Right atrium auricular region (tissue), 2 donors: Measurements from ENCODE around the gene TCTN1. TPM values are rescaled to one million over a fixed set of nuclear protein-coding genes. Genes with fewer than 3 reads are reported as not detected.
"Not testable (repeated sequence)": the region's sequence is repeated elsewhere in the genome, so short reads cannot be mapped to it uniquely, and the experiment has no call there.

Source experiments
- DNase-seq: peaks from one replicate; pipeline ENCODE4 v3.0.0-alpha.2; 2019; ENCODE audit warnings: low spot score
- H3K27ac ChIP-seq, 2 donors: fragments of 200-600 bp; sonication (generic); 1 replicate in 1 of 2; 2 replicates in 1 of 2; pipeline ENCODE4 v1.5.1; 2016 to 2019
- H3K27me3 ChIP-seq, 2 donors: fragments of 200-600 bp; sonication (generic); one replicate each; pipeline versions ENCODE4 v1.5.1 to v1.6.0; 2017 to 2019
- H3K36me3 ChIP-seq: fragments of 200-600 bp; sonication (generic); one replicate; pipeline ENCODE4 v1.5.1; 2016
- H3K4me1 ChIP-seq, 2 donors: fragments of 200-600 bp; sonication (generic); one replicate each; pipeline versions ENCODE4 v1.5.1 to v1.6.0; 2017 to 2019
- H3K4me3 ChIP-seq, 2 donors: fragments of 200-600 bp; sonication (generic); 1 replicate in 1 of 2; 2 replicates in 1 of 2; pipeline ENCODE4 v1.5.1; 2017 to 2019; ENCODE audit warnings: mild to moderate bottlenecking in 1 of 2, moderate library complexity in 1 of 2
- H3K9me3 ChIP-seq, 2 donors: fragments of 200-600 bp; sonication (generic); one replicate each; pipeline ENCODE4 v1.5.1; 2019
- CTCF ChIP-seq, 2 donors: fragments of 200-600 bp; sonication (generic); IDR thresholded peaks; one replicate each; pipeline ENCODE4 v1.5.1; 2019; ENCODE audit warnings: antibody characterized with exemption in 2 of 2
- total RNA-seq, 2 donors: library from RNA; depleted of rRNA; stranded (reverse); fragments of >200 nt; gene quantifications; one replicate each; pipeline ENCODE4 v1.1.0, GENCODE V29; 2016

Gene TCTN1
- 10 to 100 TPM; 23.7 to 29.0 TPM for total RNA-seq

- no peaks in the 10 kb centered on the region for H3K9me3 ChIP-seq
- no peaks in the 10 kb centered on the region for H3K27me3 ChIP-seq
- H3K4me1 ChIP-seq: peaks cover 0 to 5% of the 10 kb centered on the region in 2 donors
- TF ChIP-seq CTCF (IDR thresholded peaks at IDR 0.05): peak in 1 of 2 donors; percentile 27
- no peaks in the 10 kb centered on the region for H3K36me3 ChIP-seq
- DNase-seq: peak; percentile 95
- peak within 1 kb of the TSS; percentile 41 to 71 for H3K4me3 ChIP-seq
- peak within 1 kb of the TSS; percentile 74 to 76 for H3K27ac ChIP-seq
These were observed at the start of gene TCTN1 for GRCh38 chr12:110613771-110614684. TSS of gene TCTN1 (plus strand) at chr12:110614129. CDS start at chr12:110614183, 54 bp downstream.

- no peaks in the 10 kb centered on the region for H3K27me3 ChIP-seq
These were observed 49.4 kb upstream of the TCTN1 start for GRCh38 chr12:110564471-110564991.

GRCh38 chr12:110565894-110566871 lies 47.7 kb upstream of the TCTN1 start:
- peaks cover 0 to 8% of the 10 kb centered on the region in 2 donors for H3K9me3 ChIP-seq
- no peak for DNase-seq
- TF ChIP-seq CTCF (IDR thresholded peaks at IDR 0.05): no peak
- no peak overlapping the region for H3K4me3 ChIP-seq
- H3K27me3 ChIP-seq: no peaks in the 10 kb centered on the region
- H3K27ac ChIP-seq: peak overlapping the region; percentile 36 to 73
- H3K4me1 ChIP-seq: peaks cover 0 to 53% of the 10 kb centered on the region in 2 donors
- H3K36me3 ChIP-seq: no peaks in the 10 kb centered on the region

More at GRCh38 chr12:110564471-110564991, 49.4 kb upstream of the TCTN1 start:
- Histone ChIP-seq H3K4me3 (no peak overlapping the region), H3K9me3 (peaks cover 0 to 1% of the 10 kb centered on the region in 2 donors), H3K36me3 (no peaks in the 10 kb centered on the region), H3K4me1 (peaks cover 0 to 62% of the 10 kb centered on the region in 2 donors), H3K27ac (peak overlapping the region; percentile 54 to 73)
- DNase-seq: no peak
- no peak for TF ChIP-seq CTCF (IDR thresholded peaks at IDR 0.05)

GRCh38 chr12:110566993-110567392 lies 46.9 kb upstream of the TCTN1 start:
- Histone ChIP-seq H3K27ac (no peak overlapping the region), H3K36me3 (no peaks in the 10 kb centered on the region), H3K4me3 (no peak overlapping the region), H3K9me3 (peaks cover 0 to 16% of the 10 kb centered on the region in 2 donors), H3K27me3 (no peaks in the 10 kb centered on the region), H3K4me1 (peaks cover 0 to 45% of the 10 kb centered on the region in 2 donors)
- TF ChIP-seq CTCF (IDR thresholded peaks at IDR 0.05): no peak
- DNase-seq: no peak

GRCh38 chr12:110568752-110569151 lies 45.2 kb upstream of the TCTN1 start:
- Histone ChIP-seq H3K9me3 (peaks cover 0 to 17% of the 10 kb centered on the region in 2 donors), H3K36me3 (no peaks in the 10 kb centered on the region), H3K4me3 (no peak overlapping the region), H3K27me3 (no peaks in the 10 kb centered on the region), H3K4me1 (peaks cover 0 to 33% of the 10 kb centered on the region in 2 donors), H3K27ac (no peak overlapping the region)
- DNase-seq: no peak
- no peak for TF ChIP-seq CTCF (IDR thresholded peaks at IDR 0.05)

GRCh38 chr12:110569838-110570237 lies 44.1 kb upstream of the TCTN1 start:
- H3K27me3 ChIP-seq, H3K36me3 ChIP-seq, DNase-seq, H3K27ac ChIP-seq, H3K4me3 ChIP-seq: not testable (repeated sequence)
- Histone ChIP-seq H3K4me1 (peaks cover 0 to 31% of the 10 kb centered on the region in 2 donors), H3K9me3 (peaks cover 0 to 17% of the 10 kb centered on the region in 2 donors)

GRCh38 chr12:110570798-110571197 lies 43.1 kb upstream of the TCTN1 start:
- H3K36me3 ChIP-seq, DNase-seq: not testable (repeated sequence)
- peaks cover 0 to 35% of the 10 kb centered on the region in 2 donors for H3K4me1 ChIP-seq

More at GRCh38 chr12:110570798-110571197, 43.1 kb upstream of the TCTN1 start:
- not testable (repeated sequence) for H3K27me3 ChIP-seq, H3K27ac ChIP-seq, H3K4me3 ChIP-seq
- peaks cover 0 to 17% of the 10 kb centered on the region in 2 donors for H3K9me3 ChIP-seq
